GM12875 (cell line): ENCODE results near the gene DCLK2.

Experiments
- H3K4me3 ChIP-seq: one replicate; pipeline ENCODE4 v1.5.1; 2011; ENCODE audit warnings: low read depth, low read length, control low read depth
- CTCF ChIP-seq: IDR thresholded peaks from 2 replicates; pipeline ENCODE4 v1.5.1; 2011; ENCODE audit warnings: low read depth, mild to moderate bottlenecking, control low read depth, inconsistent platforms, low read length, moderate library complexity, borderline replicate concordance; ENCODE audit not compliant: insufficient read depth

DCLK2 gene

GRCh38 chr4:150280975-150281374 lies 202.7 kb downstream of the DCLK2 start:
- H3K4me3 ChIP-seq: no peak overlapping the region
- TF ChIP-seq CTCF: no peak

GRCh38 chr4:150283689-150284088 lies 205.4 kb downstream of the DCLK2 start:
- H3K4me3 ChIP-seq: no peak overlapping the region
- TF ChIP-seq CTCF: no peak

DNA sequence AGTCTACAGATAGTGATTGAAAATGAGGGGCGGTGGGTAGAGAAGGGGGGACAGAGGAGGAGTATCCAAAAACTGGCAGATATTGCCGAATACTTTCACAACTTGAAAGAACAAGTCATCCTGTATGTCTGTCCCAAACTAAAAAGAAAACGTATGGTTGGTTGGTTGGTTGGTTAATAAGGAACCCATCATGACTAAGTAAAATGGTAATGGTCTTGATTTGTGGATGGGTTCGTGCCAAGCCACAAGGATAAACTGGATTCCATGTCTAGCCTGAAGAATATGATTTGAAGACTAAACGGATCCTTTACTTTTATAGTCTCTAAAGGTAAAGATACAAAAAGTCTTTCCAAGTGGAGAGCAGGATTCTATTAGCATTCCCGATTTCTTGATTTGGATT lies 208.4 kb downstream of the DCLK2 start:
- TF ChIP-seq CTCF: no peak
- H3K4me3 ChIP-seq: no peak overlapping the region

DNA sequence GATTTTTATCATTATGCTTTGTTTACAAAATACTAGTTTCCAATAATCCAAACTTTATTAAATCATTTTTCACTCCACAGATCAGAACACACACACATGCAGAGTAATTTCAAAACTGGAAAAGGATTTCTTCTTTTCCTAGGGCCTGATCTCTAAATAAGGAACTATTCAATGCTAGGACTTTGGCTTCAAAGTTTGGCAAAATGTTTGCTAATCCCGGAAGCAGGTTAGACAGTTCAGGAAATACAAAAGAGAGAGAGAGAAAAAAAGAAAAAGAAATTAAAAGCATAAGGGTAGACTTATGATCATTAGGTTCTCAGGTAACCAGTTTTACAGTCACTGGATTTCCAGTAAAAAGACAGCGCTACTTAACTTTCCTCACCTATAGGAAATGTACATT lies 211.0 kb downstream of the DCLK2 start:
- TF ChIP-seq CTCF: no peak

DNA sequence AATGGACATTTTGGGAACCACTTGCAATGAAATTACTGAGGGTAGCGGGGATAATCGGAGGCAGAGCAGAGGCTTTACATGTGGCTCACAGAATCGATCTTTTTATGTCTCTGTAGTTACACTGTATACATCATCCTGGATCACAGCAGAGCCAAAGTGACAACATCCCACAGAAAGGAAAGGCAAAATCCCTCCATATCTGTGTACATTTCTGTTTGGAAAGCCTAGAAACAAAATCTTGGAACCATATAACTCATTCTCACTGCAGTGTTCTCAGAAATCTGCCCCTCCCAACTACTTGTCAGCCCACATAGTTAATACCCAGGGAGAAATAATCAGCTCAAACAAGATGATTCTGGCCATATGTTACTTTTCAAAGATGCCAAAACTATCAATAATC lies 211.6 kb downstream of the DCLK2 start:
- no peak for TF ChIP-seq CTCF

More for the DNA sequence above, 211.0 kb downstream of the DCLK2 start:
- no peak overlapping the region for H3K4me3 ChIP-seq

DNA sequence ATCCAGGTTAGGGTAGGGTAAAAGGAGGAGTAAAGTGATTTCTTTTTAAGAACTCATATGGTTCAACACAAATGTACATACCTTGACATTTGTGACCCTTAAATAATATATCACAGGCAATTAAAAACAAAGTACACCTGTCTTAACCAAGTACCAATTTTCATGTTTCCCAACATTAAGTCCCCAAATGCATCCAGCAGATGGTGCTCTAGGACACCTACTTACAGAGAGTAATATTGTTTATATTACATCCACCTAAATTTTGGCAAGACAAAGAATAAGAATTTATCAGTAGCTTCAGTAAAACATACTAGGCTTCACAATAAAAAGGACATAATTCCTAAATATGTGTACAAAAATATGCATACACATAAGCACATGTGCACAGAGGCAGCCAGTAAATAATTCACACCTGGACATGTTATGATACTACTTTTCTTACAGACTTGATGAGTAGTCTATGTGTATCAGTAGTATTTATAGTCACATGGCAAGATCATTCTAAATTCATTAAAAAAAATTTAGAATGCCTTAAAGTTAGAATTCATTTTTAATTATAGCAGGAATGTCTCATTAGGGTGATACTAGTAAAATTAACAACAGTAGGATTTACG lies 219.7 kb downstream of the DCLK2 start:
- peak; percentile 32; the same call in 1 of the 2 replicates for TF ChIP-seq CTCF
- H3K4me3 ChIP-seq: no peak overlapping the region

More for the DNA sequence above, 211.6 kb downstream of the DCLK2 start:
- no peak overlapping the region for H3K4me3 ChIP-seq

- TF ChIP-seq CTCF: no peak
- no peak overlapping the region for H3K4me3 ChIP-seq
These were observed 221.6 kb downstream of the DCLK2 start for GRCh38 chr4:150299816-150300215.
